ENCODE data around the gene MFSD2A.

MFSD2A gene

DNA sequence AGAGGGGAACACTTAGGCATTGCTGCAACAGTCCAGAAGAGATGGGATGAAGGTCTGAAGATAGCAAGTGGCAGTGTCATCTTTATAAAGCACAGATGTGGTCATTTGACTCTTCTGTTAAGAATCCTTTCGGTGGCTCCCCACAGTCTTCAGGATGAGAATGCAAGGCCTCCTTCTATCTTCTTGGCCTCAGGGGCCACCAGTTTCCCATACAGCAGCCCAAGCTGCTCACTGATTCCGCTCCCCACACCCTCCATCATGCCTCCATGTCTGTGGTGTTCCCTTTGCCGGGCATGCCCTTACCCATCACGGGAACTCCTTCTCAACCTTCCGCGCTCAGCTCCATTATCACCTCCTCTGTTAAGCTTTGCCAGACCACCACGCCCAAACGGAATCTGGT is 16.1 kb upstream of the MFSD2A start:
- H3K79me2 ChIP-seq = no peaks in the 10 kb centered on the region
- H3K36me3 ChIP-seq (ENCODE audit: control insufficient read depth, insufficient read depth, low read length) = no peaks in the 10 kb centered on the region
- H3K4me1 ChIP-seq = no peaks in the 10 kb centered on the region
- H3K27me3 ChIP-seq (ENCODE audit: control insufficient read depth, insufficient read depth, low read length) = no peaks in the 10 kb centered on the region
- no peak overlapping the region for H2AFZ ChIP-seq
- no peak overlapping the region for H3K9ac ChIP-seq
- no peaks in the 10 kb centered on the region for H3K9me3 ChIP-seq (ENCODE audit: control insufficient read depth, low read length)
- TF ChIP-seq, protein P1, sequence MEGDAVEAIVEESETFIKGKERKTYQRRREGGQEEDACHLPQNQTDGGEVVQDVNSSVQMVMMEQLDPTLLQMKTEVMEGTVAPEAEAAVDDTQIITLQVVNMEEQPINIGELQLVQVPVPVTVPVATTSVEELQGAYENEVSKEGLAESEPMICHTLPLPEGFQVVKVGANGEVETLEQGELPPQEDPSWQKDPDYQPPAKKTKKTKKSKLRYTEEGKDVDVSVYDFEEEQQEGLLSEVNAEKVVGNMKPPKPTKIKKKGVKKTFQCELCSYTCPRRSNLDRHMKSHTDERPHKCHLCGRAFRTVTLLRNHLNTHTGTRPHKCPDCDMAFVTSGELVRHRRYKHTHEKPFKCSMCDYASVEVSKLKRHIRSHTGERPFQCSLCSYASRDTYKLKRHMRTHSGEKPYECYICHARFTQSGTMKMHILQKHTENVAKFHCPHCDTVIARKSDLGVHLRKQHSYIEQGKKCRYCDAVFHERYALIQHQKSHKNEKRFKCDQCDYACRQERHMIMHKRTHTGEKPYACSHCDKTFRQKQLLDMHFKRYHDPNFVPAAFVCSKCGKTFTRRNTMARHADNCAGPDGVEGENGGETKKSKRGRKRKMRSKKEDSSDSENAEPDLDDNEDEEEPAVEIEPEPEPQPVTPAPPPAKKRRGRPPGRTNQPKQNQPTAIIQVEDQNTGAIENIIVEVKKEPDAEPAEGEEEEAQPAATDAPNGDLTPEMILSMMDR (IDR thresholded peaks at IDR 0.05) = no peak
- no peak overlapping the region for H3K4me3 ChIP-seq (ENCODE audit: low read depth, low read length)
- no peak overlapping the region for H3K27ac ChIP-seq
- no peak overlapping the region for H3K4me2 ChIP-seq (ENCODE audit: low read length)

DNA sequence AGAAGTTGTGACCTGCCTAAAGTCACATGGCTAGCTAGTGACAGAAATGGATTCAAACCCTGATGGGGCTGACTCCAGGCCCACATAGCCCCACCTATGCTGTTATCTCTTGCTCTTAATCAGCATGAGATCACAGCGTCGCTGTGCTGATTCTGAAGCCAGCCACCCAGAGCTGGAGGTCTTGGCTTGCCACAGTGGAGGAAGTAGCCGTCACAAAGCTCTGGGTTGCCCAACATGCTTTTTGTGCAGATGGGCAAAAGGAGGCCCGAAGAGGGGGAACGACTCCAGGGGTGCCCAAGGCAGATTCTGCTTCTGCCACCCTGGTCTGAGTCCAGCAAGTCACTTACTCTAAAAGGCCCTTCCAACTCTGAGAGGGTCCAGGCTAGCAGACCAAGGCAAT is 14.7 kb upstream of the MFSD2A start:
- H3K4me3 ChIP-seq (ENCODE audit: low read depth, low read length) = no peak overlapping the region
- no peak overlapping the region for H2AFZ ChIP-seq
- H3K9me3 ChIP-seq (ENCODE audit: control insufficient read depth, low read length) = no peaks in the 10 kb centered on the region
- no peak overlapping the region for H3K9ac ChIP-seq
- H3K4me2 ChIP-seq (ENCODE audit: low read length) = no peak overlapping the region
- no peaks in the 10 kb centered on the region for H3K79me2 ChIP-seq
- no peaks in the 10 kb centered on the region for H3K36me3 ChIP-seq (ENCODE audit: control insufficient read depth, insufficient read depth, low read length)
- TF ChIP-seq, protein P1 (IDR thresholded peaks at IDR 0.05) = no peak
- H3K4me1 ChIP-seq = no peaks in the 10 kb centered on the region
- no peaks in the 10 kb centered on the region for H3K27me3 ChIP-seq (ENCODE audit: control insufficient read depth, insufficient read depth, low read length)
- H3K27ac ChIP-seq = no peak overlapping the region

GRCh38 chr1:39940980-39941871 is 13.7 kb upstream of the MFSD2A start:
- TF ChIP-seq, protein P1 (IDR thresholded peaks at IDR 0.05) = no peak
- H3K27ac ChIP-seq = no peak overlapping the region

DNA sequence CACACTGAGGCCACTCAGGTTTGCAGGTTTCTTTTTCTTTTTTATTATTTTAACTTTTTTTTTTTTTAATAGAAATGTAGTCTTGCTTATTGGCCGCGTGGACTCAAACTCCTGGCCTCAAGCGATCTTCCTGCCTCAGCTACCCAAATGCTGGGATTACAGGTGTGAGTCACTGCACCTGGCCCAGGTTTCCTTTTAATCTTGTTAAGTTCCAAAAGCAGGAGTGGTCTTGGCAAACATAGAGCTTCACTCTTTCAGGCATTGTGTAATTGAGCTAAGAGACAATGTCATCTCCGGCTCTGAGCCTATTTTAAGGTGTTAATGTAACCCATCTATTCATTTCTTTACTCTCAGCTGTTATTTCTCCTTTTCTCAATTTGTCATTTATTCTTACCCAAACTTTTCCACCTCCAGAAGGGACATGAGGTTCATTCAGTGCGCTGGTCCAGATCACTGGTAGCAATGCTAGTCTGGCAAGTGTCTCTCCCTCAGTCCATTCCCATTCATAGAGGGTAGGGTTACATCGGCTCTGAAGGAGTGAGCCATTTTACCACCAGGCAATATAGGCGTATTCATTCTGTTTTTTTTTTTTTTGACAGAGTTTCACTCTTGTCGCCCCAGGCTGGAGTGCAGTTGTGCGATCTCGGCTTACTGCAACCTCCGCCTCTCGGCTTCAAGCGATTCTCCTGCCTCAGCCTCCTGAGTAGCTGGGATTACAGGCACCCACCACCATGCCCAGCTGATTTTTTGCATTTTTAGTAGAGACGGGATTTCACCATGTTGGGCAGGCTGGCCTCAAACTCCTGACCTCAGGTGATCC is 11.3 kb upstream of the MFSD2A start:
- TF ChIP-seq, protein P1 (IDR thresholded peaks at IDR 0.05) = no peak
- Histone ChIP-seq H3K9ac (no peak overlapping the region), H3K36me3 (ENCODE audit: control insufficient read depth, insufficient read depth, low read length) (no peaks in the 10 kb centered on the region), H3K27ac (no peak overlapping the region), H2AFZ (no peak overlapping the region), H3K79me2 (no peaks in the 10 kb centered on the region), H3K4me1 (no peaks in the 10 kb centered on the region), H3K4me2 (ENCODE audit: low read length) (no peak overlapping the region), H3K4me3 (ENCODE audit: low read depth, low read length) (no peak overlapping the region), H3K9me3 (ENCODE audit: control insufficient read depth, low read length) (no peaks in the 10 kb centered on the region), H3K27me3 (ENCODE audit: control insufficient read depth, insufficient read depth, low read length) (no peaks in the 10 kb centered on the region)

More at GRCh38 chr1:39940980-39941871, 13.7 kb upstream of the MFSD2A start:
- no peak overlapping the region for H3K9ac ChIP-seq
- no peaks in the 10 kb centered on the region for H3K4me1 ChIP-seq
- no peak overlapping the region for H2AFZ ChIP-seq
- H3K27me3 ChIP-seq (ENCODE audit: control insufficient read depth, insufficient read depth, low read length) = no peaks in the 10 kb centered on the region
- no peaks in the 10 kb centered on the region for H3K36me3 ChIP-seq (ENCODE audit: control insufficient read depth, insufficient read depth, low read length)
- H3K4me2 ChIP-seq (ENCODE audit: low read length) = no peak overlapping the region
- H3K4me3 ChIP-seq (ENCODE audit: low read depth, low read length) = no peak overlapping the region
- no peaks in the 10 kb centered on the region for H3K9me3 ChIP-seq (ENCODE audit: control insufficient read depth, low read length)
- H3K79me2 ChIP-seq = no peaks in the 10 kb centered on the region

Measured in parathyroid adenoma (tissue), 2 donors.